ENCODE results near the gene ABHD17A.
A peak's percentile ranks its signal among the peaks of the same experiment; 100 is the strongest.
"Not testable (repeated sequence)": the region's sequence is repeated elsewhere in the genome, so short reads cannot be mapped to it uniquely, and the experiment has no call there.

The ABHD17A gene

DNA sequence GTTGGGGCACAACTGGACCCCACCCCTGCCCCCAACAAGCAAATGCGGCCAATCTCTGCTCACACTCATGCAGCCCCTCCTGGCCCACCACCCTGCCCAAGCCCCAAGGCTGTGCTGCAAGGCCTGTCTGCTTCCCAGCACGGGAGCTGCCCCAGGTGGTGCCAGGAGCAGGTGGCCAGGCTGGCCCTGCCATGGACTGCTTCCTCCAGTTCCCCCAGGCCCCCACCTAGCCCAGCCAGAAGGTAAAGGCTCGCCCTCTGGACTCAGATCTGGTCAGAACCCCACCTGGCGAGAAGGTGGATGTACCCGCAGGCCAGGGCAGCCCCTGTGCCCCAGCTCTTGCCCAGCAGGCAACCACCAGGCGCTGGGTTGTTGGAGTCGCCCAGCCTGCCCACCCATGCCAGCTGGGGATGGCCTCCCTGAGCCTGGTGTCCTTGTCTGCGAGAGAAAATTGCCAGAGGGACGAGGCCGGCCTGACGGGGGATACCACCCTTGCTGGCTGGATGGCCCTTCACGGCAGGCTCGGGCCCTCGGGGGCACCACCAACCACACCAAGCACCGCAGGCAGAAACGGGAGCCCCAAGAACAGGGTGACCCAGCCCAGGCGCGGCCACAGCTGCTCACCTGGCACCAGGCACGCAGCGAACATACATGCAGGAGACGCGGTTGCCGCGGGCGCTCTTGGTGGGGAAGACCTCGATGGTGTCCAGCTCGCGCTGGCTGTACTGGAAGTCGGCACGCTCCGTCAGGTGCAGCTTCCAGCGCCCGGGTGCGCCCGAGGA, 4.5 kb downstream of the ABHD17A start:
- TF ChIP-seq, protein P1, sequence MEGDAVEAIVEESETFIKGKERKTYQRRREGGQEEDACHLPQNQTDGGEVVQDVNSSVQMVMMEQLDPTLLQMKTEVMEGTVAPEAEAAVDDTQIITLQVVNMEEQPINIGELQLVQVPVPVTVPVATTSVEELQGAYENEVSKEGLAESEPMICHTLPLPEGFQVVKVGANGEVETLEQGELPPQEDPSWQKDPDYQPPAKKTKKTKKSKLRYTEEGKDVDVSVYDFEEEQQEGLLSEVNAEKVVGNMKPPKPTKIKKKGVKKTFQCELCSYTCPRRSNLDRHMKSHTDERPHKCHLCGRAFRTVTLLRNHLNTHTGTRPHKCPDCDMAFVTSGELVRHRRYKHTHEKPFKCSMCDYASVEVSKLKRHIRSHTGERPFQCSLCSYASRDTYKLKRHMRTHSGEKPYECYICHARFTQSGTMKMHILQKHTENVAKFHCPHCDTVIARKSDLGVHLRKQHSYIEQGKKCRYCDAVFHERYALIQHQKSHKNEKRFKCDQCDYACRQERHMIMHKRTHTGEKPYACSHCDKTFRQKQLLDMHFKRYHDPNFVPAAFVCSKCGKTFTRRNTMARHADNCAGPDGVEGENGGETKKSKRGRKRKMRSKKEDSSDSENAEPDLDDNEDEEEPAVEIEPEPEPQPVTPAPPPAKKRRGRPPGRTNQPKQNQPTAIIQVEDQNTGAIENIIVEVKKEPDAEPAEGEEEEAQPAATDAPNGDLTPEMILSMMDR (IDR thresholded peaks at IDR 0.05): no peak

DNA sequence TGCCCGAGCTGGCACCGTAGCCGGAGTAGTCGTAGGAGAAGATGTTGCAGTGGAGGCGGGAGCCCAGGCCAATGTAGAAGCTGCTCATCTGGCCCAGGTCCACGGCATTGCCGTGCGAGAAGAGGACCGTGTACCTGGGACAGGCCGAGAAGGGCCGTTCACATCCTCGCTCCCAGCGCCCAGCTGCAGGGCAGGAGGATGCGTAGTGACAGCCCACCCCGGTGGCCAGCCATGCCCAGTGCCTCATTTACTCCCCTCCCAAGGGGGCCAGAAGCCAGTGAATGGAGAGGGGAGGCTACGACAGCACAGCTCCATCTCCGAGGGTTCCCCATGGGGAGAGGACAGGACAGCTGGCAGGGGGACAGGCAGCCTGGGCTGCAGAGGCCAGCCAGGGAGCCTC, 5.3 kb downstream of the ABHD17A start:
- H3K4me3 ChIP-seq, H3K27ac ChIP-seq: not testable (repeated sequence)

More for the DNA sequence above, 4.5 kb downstream of the ABHD17A start:
- H3K4me3 ChIP-seq: peak overlapping the region; percentile 88
- peak overlapping the region in 1 of 2 donors; percentile 21 for H3K27ac ChIP-seq
- no peak for DNase-seq (ENCODE audit: low spot score)

DNA sequence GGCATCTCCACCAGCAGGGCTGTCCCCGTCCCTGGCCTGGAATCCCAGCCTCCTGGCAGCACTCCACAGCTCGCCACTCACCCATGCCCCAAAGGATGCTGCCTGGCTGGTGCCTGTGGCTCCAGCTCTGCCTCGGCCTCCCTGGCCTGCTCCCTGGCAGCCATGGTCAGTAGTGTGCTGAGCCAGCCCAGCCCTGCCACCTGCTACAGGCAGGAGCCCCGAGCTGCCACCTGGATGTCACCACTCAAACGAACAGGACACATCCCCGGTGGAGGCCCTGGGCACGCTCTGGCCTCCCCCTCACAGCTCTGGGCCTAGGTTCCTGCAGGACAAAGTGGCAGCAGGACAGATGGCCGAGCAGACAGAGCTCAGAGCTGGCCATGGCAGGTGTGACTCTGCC, 6.7 kb downstream of the ABHD17A start:
- not testable (repeated sequence) for H3K27ac ChIP-seq; H3K4me3 ChIP-seq; DNase-seq (ENCODE audit: low spot score)

More for the DNA sequence above, 5.3 kb downstream of the ABHD17A start:
- DNase-seq (ENCODE audit: low spot score): not testable (repeated sequence)

DNA sequence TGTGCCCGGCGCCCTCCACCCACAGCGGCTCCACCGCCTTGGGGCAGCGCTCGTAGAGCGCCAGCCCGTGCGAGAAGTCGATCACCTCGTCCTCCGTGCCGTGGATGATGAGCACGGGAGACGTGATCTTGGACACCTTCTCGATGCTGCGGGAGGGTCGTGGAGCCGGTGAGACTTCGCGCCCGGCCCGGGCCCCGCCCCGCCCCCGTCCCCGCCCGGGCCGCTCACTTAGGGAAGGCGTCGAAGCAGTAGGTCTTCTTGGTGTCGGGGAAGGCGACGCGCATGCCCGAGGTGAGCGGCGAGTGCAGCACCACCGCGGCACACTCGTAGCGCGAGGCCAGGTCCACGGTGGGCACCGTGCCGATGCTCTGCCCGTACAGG, 8.0 kb downstream of the ABHD17A start:
- H3K4me3 ChIP-seq; H3K27ac ChIP-seq; DNase-seq (ENCODE audit: low spot score): not testable (repeated sequence)

DNA sequence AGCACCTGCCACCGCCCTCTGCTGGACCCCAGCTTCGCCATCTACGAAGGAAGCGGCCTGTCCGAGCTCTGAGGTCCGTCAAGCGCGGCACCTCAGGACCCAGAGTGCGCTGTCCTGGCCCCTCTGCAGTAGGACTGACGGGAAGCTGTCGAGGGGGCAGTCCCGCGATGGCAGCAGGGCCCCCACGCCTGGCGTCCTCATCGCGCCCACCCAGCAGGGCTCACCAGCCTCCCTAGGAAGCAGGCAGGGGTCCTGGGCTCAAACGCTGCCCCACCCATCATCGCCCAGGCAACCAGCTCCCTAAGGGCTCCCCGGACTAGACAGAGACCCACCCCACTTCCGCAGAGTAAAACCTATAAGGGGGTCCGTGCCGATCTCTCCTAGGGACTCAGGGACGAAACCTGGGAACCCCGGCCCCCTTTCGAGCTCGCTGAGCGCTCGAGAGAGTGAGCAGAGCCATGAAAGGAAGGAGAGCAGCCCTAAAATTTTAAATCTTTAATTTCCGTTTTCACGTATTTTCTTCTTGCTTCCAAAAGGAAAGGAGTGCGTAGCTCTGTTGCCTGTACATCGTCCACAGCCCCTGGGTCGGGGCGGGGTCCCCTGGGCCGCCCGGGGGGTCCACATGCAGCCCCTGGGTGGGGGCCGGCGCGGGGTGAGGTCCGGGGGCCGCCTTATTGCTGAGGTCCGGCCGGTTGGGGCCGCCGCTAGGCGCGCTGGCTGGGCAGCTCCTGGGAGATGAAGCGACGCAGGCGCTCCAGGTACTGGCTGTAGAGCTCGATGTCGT, 8.6 kb downstream of the ABHD17A start:
- DNase-seq (ENCODE audit: low spot score): not testable (repeated sequence)
- H3K4me3 ChIP-seq: peak overlapping the region; percentile 98
- H3K27ac ChIP-seq: peak overlapping the region; percentile 96 to 97

DNA sequence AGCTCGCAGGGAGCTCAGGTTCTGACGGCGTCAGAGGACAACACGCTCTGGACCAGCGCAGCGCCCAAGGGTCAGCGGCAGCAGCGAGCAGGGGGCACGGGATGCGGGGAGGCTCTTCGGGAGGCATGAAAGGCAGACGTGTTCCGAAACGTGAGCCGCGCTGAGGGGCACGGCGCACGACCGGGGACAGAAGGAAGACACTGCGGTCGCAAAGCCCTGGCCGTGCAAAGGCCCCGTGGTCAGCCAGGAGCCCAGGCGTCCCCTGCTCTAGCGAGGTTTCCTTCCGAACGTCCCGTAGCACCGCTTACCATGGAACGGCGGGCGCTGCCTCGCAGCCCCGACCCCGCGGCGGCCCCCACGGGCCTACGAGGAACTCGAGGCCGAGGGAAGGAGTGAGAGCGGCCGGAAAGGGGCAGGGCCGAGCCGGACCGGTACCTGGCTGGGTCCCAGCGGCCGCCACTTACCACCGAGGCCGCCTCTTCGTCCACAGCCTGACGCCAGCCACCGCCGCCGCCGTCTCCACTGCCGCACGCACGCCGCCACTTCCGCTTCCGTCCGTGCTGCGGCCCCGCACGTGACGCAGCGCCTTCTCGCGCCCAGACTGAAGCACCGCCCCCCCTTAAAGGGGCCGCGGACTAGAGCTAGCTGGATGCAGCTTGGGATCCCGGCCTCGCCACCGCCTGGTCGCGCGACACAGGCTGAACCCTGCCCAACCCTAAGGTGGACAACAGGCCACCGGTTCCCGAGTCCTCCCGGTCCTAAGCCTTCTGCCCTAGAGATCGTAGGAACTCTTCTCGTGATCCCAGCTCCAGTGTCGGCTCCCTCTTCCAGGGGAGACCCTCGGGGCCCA, 9.4 kb downstream of the ABHD17A start:
- H3K4me3 ChIP-seq: peak overlapping the region; percentile 98
- H3K27ac ChIP-seq: peak overlapping the region; percentile 96 to 97
- peak; percentile 90 for DNase-seq (ENCODE audit: low spot score)
- TF ChIP-seq, protein P1 (IDR thresholded peaks at IDR 0.05): no peak

DNA sequence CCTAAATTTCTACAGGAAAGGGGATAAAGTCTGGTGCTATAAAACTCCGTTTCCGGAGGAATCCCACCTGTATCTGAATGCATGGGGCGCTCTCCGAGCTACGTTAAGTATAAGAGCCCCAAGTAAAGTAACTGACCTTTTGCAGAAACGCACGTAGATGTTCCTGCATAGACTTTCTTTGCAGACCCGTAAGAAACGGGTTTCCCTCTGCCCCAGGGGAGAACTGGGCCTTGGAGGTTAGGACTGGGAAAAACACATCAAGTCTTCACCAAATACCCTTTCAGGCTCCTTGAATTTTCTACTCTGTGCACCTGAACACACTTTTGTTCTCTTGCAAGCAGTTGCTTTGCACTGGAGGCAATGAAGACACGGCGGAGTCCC, 10.0 kb downstream of the ABHD17A start:
- peak overlapping the region; percentile 98 for H3K4me3 ChIP-seq
- peak overlapping the region; percentile 96 to 97 for H3K27ac ChIP-seq
- DNase-seq (ENCODE audit: low spot score): not testable (repeated sequence)

DNA sequence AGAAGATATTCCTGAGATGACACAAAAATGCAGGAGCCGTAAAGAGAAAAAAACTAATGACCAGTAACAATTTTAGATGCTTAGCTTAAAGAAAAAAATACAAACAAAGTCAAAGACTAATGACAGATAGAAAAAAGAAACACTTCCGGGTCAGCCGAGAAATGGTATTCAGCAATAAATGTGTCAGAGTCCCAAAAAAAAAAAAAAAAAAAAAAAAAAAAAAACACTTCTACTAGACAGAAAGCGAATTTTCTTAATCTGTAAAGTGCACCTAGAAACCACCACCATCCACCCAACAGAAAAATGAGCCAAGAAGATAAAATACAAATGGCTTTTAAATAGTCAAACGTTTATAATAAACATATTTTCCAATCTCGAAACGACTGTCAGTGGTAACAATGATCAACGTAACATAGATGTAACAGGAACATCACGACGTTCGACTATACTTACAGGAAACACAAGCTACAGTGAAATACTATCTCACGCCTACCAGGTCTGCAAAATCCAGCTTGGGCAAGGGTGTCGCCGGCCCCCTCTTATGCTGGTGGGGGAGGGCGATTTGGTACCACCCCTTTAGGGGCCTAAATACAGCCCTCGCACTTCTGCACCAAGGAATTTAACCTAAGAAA, 10.6 kb downstream of the ABHD17A start:
- Histone ChIP-seq H3K4me3 (peak overlapping the region; percentile 98), H3K27ac (peak overlapping the region in 1 of 2 donors; percentile 97)
- DNase-seq (ENCODE audit: low spot score): no peak
- TF ChIP-seq, protein P1 (IDR thresholded peaks at IDR 0.05): no peak
